ENCODE data around the gene OGG1. TPM values are rescaled to one million over a fixed set of nuclear protein-coding genes. Genes with fewer than 3 reads are reported as not detected.

Gene OGG1
- total and polyA plus RNA-seq, 9 of the 15 experiments (the other 6 are each of a cell fraction or from before 2014, with no cell fraction given): 6.6 to 33.0 (median 24.4) TPM

DNA sequence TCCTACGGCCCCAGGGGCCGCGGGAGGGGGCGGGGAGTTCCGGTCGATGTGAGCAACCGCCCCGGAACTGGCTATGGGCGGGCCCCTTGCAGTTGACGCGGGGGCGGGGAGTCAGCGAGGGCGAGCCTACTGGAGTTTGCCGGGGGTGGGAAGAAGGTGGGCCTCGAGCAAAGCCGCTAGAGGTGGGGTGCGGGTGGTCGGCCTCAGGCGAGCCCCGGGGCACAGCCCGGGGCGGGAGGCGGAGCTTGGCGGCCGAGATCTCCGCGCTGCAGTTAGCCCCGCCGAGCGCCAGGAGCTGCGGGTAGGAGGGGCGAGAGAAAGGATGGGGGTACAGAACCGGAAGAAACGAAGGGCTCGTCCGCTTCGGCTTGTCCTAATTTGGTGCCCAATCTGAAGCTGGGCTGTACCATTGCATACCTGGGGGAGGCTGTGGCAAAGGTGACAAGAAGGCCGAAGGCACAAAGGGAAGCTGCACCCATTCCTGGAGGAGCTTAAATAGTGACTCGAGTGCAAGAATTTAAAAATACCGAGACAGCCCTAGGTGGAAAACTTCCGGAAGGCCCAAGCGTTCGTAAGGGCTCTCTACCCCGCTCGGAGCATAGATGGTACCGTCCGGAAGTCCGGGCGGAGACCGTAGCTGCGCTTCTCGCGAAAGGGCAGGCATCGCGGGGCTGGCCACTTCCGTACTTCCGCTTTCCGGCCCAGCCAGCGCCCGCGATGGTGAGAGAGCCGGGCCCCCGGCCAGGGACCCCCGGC, 42.8 kb downstream of the OGG1 start, which contains the start of the genes ARPC4 and TADA3 (continued):
- peak; percentile 90 for TF ChIP-seq EP400 (IDR thresholded peaks at IDR 0.05)
- TF ChIP-seq NR3C1 (CRISPR knock-in tag; IDR thresholded peaks at IDR 0.05): no peak
- peak; percentile 95; the same call in 1 of the 2 replicates for TF ChIP-seq MBD2 (IDR thresholded peaks at IDR 0.05; ENCODE audit: borderline replicate concordance, low read depth)
- TF ChIP-seq, protein P1, sequence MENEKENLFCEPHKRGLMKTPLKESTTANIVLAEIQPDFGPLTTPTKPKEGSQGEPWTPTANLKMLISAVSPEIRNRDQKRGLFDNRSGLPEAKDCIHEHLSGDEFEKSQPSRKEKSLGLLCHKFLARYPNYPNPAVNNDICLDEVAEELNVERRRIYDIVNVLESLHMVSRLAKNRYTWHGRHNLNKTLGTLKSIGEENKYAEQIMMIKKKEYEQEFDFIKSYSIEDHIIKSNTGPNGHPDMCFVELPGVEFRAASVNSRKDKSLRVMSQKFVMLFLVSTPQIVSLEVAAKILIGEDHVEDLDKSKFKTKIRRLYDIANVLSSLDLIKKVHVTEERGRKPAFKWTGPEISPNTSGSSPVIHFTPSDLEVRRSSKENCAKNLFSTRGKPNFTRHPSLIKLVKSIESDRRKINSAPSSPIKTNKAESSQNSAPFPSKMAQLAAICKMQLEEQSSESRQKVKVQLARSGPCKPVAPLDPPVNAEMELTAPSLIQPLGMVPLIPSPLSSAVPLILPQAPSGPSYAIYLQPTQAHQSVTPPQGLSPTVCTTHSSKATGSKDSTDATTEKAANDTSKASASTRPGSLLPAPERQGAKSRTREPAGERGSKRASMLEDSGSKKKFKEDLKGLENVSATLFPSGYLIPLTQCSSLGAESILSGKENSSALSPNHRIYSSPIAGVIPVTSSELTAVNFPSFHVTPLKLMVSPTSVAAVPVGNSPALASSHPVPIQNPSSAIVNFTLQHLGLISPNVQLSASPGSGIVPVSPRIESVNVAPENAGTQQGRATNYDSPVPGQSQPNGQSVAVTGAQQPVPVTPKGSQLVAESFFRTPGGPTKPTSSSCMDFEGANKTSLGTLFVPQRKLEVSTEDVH (IDR thresholded peaks at IDR 0.05; ENCODE audit: low read depth, partially characterized antibody): peak; percentile 83
- no peak for TF ChIP-seq NFYB (IDR thresholded peaks at IDR 0.05; ENCODE audit: extremely low read depth, insufficient read length)
- TF ChIP-seq CEBPG (CRISPR knock-in tag; IDR thresholded peaks at IDR 0.05): no peak
- TF ChIP-seq CEBPG (tag; conservative IDR thresholded peaks at IDR 0.05 in 1 of 2, IDR thresholded peaks at IDR 0.05 in 1 of 2): no peak
- TF ChIP-seq TAF1 (IDR thresholded peaks at IDR 0.05; ENCODE audit: control insufficient read depth, extremely low read depth, insufficient read depth, low read length, severe bottlenecking): peak; percentile 97
- TF ChIP-seq, protein P2, sequence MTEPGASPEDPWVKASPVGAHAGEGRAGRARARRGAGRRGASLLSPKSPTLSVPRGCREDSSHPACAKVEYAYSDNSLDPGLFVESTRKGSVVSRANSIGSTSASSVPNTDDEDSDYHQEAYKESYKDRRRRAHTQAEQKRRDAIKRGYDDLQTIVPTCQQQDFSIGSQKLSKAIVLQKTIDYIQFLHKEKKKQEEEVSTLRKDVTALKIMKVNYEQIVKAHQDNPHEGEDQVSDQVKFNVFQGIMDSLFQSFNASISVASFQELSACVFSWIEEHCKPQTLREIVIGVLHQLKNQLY (CRISPR knock-in tag; conservative IDR thresholded peaks at IDR 0.05): no peak
- no peak for TF ChIP-seq ZNF12 (CRISPR knock-in tag; IDR thresholded peaks at IDR 0.05)
- TF ChIP-seq, protein P3, sequence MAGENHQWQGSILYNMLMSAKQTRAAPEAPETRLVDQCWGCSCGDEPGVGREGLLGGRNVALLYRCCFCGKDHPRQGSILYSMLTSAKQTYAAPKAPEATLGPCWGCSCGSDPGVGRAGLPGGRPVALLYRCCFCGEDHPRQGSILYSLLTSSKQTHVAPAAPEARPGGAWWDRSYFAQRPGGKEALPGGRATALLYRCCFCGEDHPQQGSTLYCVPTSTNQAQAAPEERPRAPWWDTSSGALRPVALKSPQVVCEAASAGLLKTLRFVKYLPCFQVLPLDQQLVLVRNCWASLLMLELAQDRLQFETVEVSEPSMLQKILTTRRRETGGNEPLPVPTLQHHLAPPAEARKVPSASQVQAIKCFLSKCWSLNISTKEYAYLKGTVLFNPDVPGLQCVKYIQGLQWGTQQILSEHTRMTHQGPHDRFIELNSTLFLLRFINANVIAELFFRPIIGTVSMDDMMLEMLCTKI (IDR thresholded peaks at IDR 0.05; ENCODE audit: partially characterized antibody): no peak
- TF ChIP-seq HLTF (IDR thresholded peaks at IDR 0.05): no peak
- TF ChIP-seq NR2C1 (IDR thresholded peaks at IDR 0.05): no peak
- TF ChIP-seq NR2C1 (tag; IDR thresholded peaks at IDR 0.05): no peak
- TF ChIP-seq, protein P4, sequence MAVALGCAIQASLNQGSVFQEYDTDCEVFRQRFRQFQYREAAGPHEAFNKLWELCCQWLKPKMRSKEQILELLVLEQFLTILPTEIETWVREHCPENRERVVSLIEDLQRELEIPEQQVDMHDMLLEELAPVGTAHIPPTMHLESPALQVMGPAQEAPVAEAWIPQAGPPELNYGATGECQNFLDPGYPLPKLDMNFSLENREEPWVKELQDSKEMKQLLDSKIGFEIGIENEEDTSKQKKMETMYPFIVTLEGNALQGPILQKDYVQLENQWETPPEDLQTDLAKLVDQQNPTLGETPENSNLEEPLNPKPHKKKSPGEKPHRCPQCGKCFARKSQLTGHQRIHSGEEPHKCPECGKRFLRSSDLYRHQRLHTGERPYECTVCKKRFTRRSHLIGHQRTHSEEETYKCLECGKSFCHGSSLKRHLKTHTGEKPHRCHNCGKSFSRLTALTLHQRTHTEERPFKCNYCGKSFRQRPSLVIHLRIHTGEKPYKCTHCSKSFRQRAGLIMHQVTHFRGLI (CRISPR knock-in tag; IDR thresholded peaks at IDR 0.05): no peak; the same call in 1 of the 2 replicates
- TF ChIP-seq, protein P5, sequence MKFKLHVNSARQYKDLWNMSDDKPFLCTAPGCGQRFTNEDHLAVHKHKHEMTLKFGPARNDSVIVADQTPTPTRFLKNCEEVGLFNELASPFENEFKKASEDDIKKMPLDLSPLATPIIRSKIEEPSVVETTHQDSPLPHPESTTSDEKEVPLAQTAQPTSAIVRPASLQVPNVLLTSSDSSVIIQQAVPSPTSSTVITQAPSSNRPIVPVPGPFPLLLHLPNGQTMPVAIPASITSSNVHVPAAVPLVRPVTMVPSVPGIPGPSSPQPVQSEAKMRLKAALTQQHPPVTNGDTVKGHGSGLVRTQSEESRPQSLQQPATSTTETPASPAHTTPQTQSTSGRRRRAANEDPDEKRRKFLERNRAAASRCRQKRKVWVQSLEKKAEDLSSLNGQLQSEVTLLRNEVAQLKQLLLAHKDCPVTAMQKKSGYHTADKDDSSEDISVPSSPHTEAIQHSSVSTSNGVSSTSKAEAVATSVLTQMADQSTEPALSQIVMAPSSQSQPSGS (CRISPR knock-in tag; IDR thresholded peaks at IDR 0.05): no peak
- no peak for TF ChIP-seq HDAC8 (tag; IDR thresholded peaks at IDR 0.05)
- 0 out of 2 replicates have a peak, but pooled peaks have one; percentile 5 for TF ChIP-seq NFIX (CRISPR knock-in tag; IDR thresholded peaks at IDR 0.05; ENCODE audit: low read depth)
